ENCODE measurements around the gene OSBPL3.

DNA sequence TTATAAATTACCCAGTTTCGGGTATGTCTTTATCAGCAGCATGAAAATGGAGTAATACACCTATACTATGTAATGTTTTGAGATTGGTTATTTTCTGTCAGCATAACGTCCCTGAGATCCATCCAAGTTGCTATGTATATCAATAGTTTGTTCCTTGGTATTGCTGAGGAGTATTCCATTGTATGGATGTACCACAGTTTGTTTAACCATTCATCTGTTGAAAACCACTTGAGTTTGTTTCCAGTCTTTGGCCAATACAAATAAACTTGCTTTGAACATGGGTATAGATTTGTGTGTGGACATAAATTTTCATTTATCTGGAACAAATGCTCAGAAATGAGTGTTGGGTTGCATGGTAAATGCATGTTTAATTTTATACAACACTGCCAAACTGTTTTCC is 119.4 kb downstream of the OSBPL3 start:
- TF ChIP-seq, protein P1, sequence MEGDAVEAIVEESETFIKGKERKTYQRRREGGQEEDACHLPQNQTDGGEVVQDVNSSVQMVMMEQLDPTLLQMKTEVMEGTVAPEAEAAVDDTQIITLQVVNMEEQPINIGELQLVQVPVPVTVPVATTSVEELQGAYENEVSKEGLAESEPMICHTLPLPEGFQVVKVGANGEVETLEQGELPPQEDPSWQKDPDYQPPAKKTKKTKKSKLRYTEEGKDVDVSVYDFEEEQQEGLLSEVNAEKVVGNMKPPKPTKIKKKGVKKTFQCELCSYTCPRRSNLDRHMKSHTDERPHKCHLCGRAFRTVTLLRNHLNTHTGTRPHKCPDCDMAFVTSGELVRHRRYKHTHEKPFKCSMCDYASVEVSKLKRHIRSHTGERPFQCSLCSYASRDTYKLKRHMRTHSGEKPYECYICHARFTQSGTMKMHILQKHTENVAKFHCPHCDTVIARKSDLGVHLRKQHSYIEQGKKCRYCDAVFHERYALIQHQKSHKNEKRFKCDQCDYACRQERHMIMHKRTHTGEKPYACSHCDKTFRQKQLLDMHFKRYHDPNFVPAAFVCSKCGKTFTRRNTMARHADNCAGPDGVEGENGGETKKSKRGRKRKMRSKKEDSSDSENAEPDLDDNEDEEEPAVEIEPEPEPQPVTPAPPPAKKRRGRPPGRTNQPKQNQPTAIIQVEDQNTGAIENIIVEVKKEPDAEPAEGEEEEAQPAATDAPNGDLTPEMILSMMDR (IDR thresholded peaks at IDR 0.05), result no peak
- TF ChIP-seq EZH2 (IDR thresholded peaks at IDR 0.05; ENCODE audit: borderline replicate concordance, insufficient read depth, low read depth, low read length, poor library complexity, severe bottlenecking), result no peak

All from B cell (primary cell).